GM13977 (cell line): ENCODE data around the gene OR2S2.

ENCODE experiments used
- DNase-seq: peaks from one replicate; pipeline ENCODE4 v3.0.0; 2012; ENCODE audit warnings: low spot score
- in situ Hi-C: fragments of 300-500 bp; cut with MboI; formaldehyde crosslinking; loops from one replicate; pipeline ENCODE4 v1.12.0; 2022; ENCODE audit warnings: low sequenced_read_pairs, low pct_unique_long_range_greater_than_20kb, mixed read lengths, inconsistent platforms; ENCODE audit not compliant: unreplicated experiment
- TF ChIP-seq, protein P1 (sequence below): IDR thresholded peaks from 2 replicates; pipeline ENCODE4 v1.5.1; 2012; ENCODE audit warnings: mild to moderate bottlenecking, control low read depth; ENCODE audit not compliant: insufficient read depth; ENCODE audit errors: extremely low read depth, missing control alignments

Gene OR2S2

DNA sequence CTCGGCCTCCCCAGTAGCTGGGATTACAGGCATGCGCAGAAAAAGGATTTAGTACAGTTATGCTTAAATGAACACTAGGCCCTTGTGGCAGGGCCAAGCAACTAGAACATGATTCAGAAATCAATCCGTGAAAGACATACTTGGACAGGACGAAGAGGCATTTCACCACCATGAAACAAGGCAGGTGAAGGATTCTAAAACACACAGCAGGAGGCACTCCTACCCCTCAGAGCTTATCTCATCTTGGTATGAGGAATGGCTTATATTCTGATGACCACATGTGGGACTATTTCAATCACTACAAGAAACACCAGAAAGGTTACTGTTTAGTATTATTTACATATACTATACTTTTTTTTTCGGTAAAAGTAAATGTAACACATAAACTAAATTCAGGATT is 15.7 kb downstream of the OR2S2 start:
- TF ChIP-seq, protein P1, sequence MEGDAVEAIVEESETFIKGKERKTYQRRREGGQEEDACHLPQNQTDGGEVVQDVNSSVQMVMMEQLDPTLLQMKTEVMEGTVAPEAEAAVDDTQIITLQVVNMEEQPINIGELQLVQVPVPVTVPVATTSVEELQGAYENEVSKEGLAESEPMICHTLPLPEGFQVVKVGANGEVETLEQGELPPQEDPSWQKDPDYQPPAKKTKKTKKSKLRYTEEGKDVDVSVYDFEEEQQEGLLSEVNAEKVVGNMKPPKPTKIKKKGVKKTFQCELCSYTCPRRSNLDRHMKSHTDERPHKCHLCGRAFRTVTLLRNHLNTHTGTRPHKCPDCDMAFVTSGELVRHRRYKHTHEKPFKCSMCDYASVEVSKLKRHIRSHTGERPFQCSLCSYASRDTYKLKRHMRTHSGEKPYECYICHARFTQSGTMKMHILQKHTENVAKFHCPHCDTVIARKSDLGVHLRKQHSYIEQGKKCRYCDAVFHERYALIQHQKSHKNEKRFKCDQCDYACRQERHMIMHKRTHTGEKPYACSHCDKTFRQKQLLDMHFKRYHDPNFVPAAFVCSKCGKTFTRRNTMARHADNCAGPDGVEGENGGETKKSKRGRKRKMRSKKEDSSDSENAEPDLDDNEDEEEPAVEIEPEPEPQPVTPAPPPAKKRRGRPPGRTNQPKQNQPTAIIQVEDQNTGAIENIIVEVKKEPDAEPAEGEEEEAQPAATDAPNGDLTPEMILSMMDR = no peak
- in situ Hi-C loops = no loop called here
- no peak for DNase-seq

DNA sequence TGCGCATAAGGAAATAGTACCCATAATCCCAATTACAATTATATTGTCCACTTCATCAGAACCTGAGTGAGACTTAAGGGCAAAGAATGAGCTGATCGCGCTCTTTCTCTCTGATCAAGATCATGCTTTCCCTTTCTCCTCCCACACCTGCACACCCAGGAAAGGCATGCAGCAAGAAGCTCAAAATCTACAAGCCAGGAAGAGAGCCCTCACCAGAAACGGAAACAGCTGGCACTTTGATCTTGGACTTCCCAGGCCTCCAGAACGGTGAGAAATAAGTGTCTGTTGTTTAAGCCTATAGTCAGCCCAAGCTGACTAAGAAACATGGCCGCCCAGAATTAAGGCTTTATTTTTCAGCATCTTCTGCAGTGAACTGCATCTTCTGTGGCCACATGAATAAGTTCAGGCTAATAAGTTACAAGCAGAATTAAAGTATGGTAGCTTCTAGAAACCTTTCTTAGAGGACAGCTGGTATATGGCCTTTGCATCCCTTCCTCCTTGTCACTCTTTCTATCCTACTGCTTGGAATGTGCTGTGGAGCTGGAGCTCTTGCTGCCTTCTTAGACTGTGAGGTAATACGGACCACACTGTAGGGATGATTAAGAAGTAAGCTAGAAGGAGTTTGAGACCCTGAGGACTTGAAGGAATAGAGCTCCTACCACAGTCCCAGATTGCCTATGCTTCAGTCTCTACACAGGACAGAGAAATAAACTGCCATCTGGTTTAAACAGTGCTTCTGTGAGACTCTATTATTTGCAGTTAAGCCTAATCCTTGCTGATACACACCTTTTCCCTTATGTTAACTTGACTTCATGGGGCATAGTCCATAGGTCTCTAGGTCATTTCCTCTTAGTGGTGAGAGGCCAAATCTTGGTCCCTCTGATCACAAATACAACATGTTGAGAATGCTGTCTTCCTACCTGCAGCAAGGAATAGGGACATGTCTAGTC is 17.2 kb downstream of the OR2S2 start:
- TF ChIP-seq, protein P1 = no peak
- no peak for DNase-seq
- in situ Hi-C loops = no loop called here

DNA sequence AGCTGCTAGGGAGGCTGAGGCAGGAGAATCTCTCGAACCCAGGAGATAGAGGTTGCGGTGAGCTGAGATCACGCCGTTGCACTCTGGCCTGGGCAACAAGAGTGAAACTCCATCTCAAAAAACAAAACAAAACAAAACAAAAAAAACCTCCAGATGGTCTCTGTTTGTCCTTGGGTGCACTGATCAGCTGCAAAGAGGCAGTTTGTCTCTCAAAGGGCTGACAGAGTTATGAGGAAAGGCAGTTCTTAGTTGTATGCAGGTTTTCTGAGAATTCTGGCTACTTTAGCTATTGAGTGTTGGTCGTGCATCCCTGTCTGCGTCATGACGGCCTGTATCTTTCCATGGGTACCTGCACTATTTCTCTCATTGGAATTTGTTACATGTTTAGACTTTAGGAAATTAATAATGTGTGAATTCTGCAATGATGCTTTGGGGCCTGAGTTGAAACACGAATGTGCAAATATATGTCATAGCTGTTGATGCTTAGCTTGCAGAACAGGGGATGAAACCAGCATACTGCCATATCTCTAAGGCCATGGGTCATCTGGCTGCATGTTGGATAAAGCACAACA is 18.2 kb downstream of the OR2S2 start:
- in situ Hi-C loops = no loop called here
- TF ChIP-seq, protein P1 = no peak
- DNase-seq = no peak

DNA sequence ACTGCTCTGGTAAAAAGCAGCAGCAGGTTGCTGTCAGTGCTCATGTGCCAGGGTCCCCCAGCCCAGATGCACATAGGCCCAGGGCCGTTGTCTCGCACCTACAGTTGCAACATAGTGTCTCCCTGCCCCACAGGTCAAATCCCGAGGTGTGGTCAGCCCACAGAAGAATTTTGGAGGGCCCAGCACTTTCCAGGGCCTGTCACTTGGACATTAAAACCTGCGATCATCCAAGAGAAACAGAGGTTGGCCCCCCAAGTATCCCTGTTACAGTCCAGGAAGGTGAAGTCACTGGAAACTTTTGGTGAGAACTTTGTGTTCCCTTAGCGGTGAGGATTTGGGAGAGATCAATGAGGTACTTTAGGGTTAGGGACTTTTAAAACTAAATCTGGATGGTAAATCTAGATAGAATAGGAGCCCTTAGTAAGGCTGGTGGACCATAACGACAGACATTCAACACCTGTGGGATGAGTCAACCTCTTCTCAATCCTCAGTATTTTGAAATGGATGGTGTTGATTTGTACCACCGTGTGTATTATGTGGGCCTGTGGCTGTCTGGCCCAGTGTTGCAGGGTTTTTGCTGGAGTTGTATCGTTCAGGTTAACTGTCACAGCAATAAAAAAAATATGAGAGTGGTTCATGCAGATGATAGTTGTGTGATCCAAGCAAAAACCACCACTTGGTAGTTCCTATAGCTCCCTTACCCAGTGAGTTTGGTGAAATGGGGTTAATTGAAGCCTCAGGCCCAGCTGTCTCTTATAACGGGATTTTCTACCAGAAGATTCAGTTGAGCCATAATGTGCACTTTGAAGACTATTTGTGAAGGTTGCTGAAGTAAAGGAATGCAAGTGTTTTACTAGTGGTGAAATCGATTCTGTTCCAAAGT is 19.2 kb downstream of the OR2S2 start:
- in situ Hi-C loops = no loop called here
- DNase-seq = no peak
- TF ChIP-seq, protein P1 = no peak

DNA sequence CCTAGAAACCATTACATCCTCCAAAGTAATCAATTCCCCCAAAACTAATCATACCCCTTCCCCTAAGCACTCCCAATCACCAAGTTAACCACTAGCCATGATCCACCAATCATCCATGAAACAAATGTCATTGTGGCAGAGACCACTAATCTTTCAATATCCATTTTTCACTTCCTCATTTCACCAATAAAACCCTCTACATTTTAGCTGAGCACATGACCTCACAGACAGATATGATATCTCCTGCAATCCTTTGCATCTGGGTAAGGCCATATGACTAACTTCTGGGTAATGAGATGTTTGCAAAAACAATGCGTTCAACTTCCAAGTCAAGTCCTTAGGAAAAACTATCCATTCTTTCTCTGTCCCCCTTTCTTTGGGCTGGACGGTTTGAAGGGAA is 20.7 kb downstream of the OR2S2 start:
- in situ Hi-C loops = no loop called here
- DNase-seq = no peak
- TF ChIP-seq, protein P1 = no peak
